ENCODE data around the gene TMC1.

TMC1 gene

DNA sequence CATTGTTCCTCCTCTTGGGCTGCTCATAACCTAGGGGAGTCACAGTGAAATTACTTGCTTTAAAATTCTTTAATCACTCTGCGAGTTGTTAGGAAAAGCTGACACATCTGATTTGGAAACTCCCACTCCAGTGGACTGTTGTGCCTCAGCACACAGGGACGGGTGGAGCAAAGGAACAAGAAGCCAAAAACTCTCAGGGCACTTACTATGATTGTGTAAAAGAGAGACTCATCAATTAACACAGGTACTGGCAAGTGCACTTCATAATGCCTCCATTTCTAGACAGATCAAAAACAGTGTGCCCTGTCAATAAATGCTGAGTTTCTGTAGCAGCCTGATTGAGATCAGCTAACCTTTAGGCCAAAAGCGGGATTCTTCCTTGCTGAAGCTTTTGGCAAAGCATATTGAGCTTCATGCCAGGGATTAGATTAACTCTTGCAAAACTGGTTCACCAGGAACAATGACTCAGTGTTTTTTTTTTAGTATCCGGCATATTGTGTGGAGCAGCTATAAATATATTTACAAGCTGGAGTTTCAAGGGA, 55.9 kb downstream of the TMC1 start:
- TF ChIP-seq GATA3 (IDR thresholded peaks at IDR 0.05; ENCODE audit: low read depth, low read length) (no peak), GATA2 (IDR thresholded peaks at IDR 0.05; ENCODE audit: low read depth, low read length) (no peak)

DNA sequence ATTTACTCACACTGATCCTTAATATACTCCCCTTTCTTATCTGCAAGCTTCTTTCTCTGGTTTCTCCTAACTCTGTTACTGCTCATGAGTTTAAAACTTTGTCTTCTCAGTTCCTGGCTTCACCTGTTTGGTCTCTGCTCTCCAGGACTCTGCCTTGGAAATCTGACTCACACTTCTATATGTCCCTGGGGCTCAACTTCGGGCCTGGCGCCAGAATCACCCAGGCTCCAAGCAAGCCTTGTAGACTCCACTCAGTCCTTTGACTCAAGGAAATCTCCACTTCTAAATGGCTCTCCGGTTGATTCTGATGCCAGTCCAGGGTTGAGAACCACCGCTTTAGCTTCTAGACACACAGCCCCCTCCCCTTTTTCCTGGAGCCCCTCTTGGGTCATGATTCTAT, 57.8 kb downstream of the TMC1 start:
- no peak for TF ChIP-seq GATA2 (IDR thresholded peaks at IDR 0.05; ENCODE audit: low read depth, low read length)
- TF ChIP-seq GATA3 (IDR thresholded peaks at IDR 0.05; ENCODE audit: low read depth, low read length) = no peak

DNA sequence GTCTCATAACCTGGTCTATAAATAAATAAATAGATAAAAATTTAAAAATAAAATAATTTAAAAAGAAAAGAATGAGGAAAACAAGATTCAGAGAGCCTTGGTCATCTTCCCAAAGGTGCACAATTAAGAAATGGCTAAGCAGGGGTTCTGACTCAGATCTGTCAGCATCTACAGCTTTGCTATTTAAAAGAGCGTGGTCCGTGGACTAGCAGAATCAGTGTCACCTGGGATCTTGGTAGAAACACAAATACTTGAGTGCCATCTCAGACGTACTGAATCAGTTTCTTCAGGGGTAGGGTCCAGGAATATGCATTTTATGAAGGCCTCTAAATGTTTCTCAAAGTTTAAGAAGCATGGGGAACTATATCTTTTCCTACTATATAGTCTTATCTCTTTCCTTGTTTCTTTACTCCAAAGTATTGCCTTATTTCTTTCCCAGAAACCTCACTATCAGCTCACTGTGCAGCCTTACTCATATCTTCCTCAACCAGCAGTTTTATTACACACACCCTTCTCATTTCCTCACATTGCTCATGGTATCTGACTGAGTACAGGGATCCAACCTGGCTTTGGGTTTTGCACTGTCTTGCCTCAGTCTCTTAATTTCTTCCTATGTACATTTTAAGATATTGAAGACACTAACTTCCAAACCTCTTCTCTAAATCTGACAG, 58.6 kb downstream of the TMC1 start:
- no peak for TF ChIP-seq GATA2 (IDR thresholded peaks at IDR 0.05; ENCODE audit: low read depth, low read length)

DNA sequence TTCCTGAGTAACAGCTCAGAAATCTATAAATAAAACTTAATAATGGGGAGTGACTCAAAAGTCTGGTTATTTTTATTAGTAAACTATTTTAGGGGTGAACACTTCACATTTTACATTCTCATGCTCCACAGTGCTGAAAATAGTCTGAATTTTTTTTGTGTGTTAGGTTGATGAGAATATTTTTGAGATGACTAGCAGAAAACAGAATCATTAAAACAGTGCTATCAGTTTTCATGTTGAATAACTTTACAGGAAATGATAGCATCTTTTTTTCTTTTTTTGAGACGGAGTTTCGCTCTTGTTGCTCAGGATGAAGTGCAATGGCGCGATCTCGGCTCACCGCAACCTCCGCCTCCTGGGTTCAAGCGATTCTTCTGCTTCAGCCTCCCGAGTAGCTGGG, 60.3 kb downstream of the TMC1 start:
- TF ChIP-seq GATA2 (IDR thresholded peaks at IDR 0.05; ENCODE audit: low read depth, low read length) = no peak
- TF ChIP-seq GATA3 (IDR thresholded peaks at IDR 0.05; ENCODE audit: low read depth, low read length) = no peak

DNA sequence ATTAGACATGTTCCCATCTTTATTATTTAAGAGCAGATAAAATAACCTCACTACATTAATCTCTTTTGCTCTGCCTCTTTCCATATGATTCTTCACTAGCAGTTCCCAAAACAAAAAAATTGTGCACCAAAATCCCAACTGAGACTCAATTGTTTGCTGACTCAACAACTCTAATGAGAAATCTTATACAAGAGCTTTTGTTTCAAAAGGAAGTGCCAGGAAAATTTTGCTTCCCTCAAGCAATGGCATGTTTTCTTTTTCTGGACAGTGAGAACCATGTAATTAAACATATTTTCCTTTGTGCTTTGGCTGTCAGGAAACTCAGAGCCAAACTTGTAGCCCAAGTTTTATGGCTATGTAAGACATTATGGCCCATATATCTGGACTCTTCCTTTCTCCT, 62.0 kb downstream of the TMC1 start:
- TF ChIP-seq GATA2 (IDR thresholded peaks at IDR 0.05; ENCODE audit: low read depth, low read length) (no peak), GATA3 (IDR thresholded peaks at IDR 0.05; ENCODE audit: low read depth, low read length) (no peak)

DNA sequence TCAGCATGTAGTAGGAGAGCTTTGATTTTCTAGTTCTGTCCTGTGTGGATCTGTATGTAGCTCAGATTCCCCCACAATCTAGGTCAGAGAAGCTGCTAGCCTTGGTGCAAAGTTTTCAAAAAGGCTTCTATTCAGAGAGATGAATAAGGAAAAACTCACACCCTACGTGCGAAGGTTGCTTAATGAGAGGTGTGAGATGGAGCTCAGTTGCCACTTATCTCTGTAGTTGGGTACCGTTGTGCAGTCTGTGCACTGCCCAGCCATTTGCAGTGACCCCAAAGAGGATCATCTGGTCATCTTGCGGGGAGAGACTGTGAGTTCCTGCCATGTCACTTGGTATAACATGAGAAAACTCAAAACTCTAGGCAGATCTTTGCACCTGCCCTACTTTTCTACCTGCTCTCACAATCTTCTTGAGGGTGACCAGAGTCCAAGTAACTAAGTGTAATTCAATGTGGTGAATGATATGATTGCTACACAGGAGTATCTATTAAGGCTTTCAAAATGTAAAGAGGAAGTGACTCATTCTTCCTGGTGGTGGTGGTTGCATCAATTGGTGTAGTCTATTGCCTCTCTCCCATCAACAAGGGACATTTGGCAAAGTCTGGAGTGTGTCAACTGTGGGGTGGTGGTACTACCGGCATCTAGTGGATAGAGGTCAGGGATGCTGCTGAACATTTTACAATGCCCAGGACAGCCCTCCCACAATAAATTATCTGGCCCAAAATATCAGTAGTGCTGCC, 65.2 kb downstream of the TMC1 start:
- no peak for TF ChIP-seq GATA3 (IDR thresholded peaks at IDR 0.05; ENCODE audit: low read depth, low read length)
- no peak for TF ChIP-seq GATA2 (IDR thresholded peaks at IDR 0.05; ENCODE audit: low read depth, low read length)

DNA sequence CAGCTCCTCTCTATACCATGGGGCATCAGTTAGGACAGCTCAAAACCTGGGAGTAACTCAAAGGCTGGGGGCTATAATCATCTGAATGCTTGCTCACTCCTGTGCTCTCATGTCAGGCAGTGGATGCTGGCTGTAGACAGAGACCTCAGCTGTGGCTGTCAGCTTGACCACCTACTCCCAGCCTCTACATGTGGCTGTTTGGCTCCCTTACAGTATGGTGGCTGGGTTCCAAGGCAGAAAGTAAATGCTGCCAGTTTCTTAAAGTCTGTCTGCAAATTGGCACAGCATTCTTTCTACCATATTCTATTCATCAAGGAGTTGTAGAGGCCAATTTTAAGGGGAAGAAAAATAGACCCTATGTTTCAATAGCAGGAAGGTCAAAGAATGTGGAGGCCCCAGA, 66.9 kb downstream of the TMC1 start:
- TF ChIP-seq GATA2 (IDR thresholded peaks at IDR 0.05; ENCODE audit: low read depth, low read length) (no peak), GATA3 (IDR thresholded peaks at IDR 0.05; ENCODE audit: low read depth, low read length) (no peak)

DNA sequence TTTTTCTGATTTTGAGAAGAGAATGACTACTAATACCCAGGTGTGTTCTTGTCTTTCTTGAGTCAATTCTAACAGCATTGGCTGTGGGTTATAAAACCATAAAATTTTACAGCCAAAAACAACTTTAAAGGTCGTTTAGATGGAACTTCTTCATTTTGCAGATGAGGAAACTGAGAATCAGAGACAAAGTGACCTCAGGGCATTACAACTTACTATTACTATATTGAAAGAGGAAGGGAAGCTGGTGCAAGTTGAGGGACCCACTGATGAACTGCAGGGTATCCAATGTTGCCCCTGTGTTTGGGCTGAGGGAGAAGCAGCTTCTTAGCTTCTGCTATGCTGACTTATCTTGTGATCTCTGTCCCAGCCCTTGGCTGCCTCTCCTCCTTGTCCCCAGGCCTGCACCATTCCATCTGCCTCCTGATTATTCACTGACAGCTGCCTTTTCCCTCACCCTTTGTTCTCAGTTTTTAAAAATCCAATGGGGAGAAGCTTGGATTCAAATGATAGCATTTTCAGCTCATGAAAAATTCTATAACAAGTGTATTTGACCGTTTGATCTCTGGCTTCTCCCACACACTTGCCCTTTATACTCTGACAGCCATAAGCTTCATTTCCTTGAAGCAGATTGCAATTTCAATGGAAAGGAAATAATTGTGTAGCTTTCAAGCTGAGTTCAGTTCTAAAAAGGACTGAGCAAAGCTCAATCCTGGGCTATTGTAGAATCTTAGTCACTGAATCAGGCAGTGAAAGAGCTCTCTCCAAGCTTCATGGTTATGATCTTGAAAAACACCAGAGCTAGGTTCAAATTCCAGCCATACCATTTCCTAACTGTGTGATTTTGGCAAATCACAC, 68.5 kb downstream of the TMC1 start:
- no peak for TF ChIP-seq GATA2 (IDR thresholded peaks at IDR 0.05; ENCODE audit: low read depth, low read length)
- no peak for TF ChIP-seq GATA3 (IDR thresholded peaks at IDR 0.05; ENCODE audit: low read depth, low read length)

DNA sequence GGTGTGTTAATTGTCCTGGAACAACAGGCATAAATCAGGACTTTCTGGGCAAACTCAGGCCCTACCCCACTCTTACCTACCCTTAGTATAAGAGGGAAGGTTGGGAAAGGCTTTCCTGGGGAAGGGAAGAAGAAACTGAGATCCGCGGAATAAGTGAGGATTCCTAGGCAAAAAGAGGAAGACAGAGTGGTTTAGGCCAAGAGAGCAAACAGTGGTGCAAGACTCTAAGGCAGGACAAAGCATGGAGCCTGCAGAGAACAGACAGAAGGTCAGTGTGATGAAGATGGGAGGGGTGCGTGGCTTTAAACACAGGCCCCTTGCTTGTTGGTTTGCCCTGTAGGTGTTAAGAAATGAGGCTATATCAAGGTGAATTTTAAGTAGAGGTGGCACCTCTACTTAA, 69.4 kb downstream of the TMC1 start:
- TF ChIP-seq GATA3 (IDR thresholded peaks at IDR 0.05; ENCODE audit: low read depth, low read length) (no peak), GATA2 (IDR thresholded peaks at IDR 0.05; ENCODE audit: low read depth, low read length) (no peak)

DNA sequence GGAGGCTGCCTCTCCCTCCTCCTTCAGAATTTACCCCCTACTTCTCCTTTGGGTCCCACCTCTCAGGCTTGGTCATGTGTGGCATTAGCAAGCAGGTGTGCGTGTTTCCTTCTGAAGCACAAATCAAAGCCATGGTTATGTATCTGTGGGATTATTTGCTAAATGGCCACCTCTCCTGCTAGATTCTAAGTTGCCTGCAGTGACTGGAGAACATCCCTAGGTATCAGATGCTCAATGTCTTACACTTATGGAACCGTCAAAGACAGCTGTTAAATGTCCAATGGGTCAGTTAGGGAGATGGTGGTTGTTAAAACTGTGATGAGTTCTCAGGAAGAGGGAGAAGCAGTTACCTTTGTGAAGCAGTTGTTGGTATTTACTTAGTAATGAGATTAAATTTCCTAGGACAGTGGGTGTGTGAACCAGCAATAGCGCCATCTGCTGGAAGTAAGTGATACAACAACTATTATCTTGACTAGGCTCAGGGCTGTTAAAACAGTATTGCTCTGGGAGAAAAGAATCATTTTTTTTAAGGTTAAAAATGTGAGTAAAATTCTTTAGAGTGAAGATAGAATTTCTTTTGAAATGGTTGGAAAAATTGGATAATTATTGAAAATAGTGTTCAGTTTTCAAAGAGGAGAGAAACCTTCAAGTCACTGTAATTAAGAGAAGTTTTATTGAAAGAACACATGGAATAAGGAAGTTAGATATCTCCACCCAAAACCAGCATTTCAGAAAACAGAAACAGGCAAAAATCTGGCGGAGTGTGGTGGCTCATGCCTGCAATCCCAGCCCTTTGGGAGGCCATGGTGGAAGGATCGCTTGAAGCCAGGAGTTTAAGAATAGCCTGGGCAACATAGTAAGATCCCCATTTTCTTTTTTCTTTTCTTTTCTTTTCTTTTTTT, 71.3 kb downstream of the TMC1 start:
- TF ChIP-seq GATA3 (IDR thresholded peaks at IDR 0.05; ENCODE audit: low read depth, low read length) (no peak), GATA2 (IDR thresholded peaks at IDR 0.05; ENCODE audit: low read depth, low read length) (no peak)

DNA sequence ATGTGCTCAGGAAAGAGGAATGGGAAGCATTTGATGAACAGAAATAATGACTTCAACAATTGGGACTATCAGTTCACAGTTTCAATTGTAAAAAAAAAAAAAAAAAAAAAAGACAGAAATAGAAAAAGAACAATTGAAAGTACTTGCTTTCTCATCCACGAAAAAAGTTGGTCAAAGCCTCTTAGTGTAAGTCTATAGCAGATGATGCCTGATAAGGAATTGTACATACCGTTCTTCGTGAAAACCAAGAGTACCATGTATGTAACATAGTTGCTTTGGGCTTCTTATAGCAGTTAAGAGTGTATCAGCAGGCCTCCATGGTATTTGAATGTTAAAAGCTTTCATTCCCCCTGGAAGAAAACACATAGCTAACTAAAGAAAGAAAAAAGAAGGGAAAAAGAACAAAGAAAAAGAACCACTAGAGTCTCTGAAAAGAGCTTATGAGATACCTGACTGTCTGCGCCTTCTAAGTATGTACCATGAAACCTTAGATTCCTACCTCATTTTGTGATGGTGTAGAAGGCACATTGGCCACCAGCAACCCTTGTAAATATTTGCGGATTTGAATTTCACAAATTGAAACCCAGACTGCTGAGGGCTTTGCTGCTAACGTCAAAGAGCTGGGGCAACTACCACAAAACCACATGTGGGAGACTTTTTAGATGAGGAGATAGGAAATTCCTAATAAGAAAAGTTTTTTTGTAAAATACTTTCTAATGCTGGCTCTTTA, 75.2 kb downstream of the TMC1 start:
- TF ChIP-seq GATA2 (IDR thresholded peaks at IDR 0.05; ENCODE audit: low read depth, low read length) (no peak), GATA3 (IDR thresholded peaks at IDR 0.05; ENCODE audit: low read depth, low read length) (no peak)

DNA sequence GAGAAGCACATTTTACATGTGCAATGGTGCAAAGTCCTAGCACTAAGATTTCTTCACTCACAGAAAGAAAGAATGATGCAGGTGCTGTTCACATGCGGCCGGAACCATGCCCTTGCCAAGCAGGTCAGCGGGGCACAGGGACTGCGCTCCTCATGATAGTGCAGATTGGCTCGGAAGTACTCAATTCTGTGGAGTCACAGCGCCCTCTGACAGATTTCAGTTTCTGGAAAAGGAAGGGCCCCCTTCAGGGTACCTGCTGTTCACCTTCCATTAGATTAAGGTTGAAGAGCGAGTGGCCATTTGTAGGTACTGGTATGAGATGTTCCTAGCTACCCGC, 75.7 kb downstream of the TMC1 start:
- TF ChIP-seq GATA3 (IDR thresholded peaks at IDR 0.05; ENCODE audit: low read depth, low read length) (no peak), GATA2 (IDR thresholded peaks at IDR 0.05; ENCODE audit: low read depth, low read length) (no peak)

DNA sequence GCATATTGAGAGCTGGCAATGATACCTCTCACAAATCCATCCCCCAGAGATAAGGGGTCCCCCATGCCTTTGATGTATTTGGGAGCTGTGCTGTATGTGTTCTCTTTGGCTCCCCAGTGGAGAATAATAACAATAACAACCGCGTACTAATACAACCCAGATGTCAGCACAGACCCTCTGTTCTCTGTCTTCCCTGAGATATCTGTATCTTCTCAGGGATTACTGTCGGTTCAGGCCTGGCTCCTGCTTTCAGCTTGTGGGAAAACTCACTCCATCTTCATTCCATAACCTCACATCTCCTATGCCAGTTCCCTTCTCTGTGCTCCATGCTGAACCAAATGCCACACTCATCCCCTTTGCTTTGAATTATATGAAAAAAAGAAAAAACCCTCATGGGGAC, 76.2 kb downstream of the TMC1 start:
- TF ChIP-seq GATA3 (IDR thresholded peaks at IDR 0.05; ENCODE audit: low read depth, low read length) = no peak
- no peak for TF ChIP-seq GATA2 (IDR thresholded peaks at IDR 0.05; ENCODE audit: low read depth, low read length)

Data from SH-SY5Y (cell line).